IPS-NIHi7 (cell line): ENCODE measurements around the gene ELOVL5.
"Not testable (repeated sequence)": the region's sequence is repeated elsewhere in the genome, so short reads cannot be mapped to it uniquely, and the experiment has no call there.

ENCODE experiments used
- DNase-seq: peaks from one replicate; pipeline ENCODE4 v3.0.0; 2012; ENCODE audit warnings: mixed read lengths; ENCODE audit errors: extremely low spot score

The ELOVL5 gene

DNA sequence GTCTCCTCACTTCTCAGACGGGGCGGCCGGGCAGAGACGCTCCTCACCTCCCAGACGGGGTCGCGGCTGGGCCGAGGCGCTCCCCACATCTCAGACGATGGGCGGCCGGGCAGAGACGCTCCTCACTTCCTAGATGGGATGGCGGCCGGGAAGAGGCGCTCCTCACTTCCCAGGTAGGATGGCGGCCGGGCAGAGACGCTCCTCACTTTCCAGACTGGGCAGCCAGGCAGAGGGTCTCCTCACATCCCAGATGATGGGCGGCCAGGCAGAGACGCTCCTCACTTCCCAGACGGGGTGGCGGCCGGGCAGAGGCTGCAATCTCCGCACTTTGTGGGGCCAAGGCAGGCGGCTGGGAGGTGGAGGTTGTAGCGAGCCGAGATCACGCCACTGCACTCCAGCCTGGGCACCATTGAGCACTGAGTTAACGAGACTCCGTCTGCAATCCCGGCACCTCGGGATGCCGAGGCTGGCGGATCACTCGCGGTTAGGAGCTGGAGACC lies 43.2 kb downstream of the ELOVL5 start:
- not testable (repeated sequence) for DNase-seq

DNA sequence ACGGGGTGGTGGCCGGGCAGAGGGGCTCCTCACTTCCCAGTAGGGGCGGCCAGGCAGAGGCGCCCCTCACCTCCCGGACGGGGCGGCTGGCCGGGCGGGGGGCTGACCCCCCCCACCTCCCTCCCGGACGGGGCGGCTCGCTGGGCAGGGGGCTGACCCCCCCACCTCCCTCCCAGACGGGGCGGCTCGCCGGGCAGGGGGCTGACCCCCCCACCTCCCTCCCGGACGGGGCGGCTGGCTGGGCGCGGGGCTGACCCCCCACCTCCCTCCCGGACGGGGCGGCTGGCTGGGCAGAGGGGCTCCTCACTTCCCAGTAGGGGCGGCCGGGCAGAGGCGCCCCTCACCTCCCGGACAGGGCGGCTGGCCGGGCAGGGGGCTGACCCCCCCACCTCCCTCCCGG lies 43.8 kb downstream of the ELOVL5 start:
- DNase-seq: not testable (repeated sequence)

DNA sequence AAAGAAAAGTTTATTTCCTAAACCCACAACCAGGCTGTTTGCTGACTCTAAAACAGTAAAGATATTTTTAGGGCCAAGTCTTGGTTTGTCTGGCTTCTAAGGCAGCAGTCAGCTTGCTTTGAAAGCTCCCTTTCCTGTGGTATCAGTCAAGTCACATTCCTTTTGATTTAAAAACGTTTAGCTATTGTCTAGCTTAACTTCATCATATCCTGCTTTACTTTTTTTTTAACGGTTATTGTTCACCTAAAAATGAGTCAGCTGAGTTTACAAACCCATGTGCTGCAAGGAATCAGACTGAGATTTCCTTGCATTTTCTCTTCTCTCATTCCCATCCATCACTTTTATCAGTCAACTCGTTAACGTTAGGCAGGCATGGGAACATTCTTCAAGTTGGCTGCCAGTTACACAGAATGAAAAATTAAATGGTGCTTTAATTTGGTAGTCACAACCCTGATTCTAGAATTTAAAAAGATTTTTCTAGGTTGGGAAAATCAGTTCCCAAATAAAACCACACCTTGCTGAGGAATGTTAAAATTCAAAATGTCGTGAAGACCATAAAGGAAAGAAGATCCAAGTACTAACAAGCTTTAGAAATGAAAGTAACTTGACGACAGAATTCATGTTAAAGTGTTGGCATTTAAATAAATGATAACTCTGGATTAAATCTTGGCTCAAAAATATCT lies 45.9 kb downstream of the ELOVL5 start:
- DNase-seq: no peak

DNA sequence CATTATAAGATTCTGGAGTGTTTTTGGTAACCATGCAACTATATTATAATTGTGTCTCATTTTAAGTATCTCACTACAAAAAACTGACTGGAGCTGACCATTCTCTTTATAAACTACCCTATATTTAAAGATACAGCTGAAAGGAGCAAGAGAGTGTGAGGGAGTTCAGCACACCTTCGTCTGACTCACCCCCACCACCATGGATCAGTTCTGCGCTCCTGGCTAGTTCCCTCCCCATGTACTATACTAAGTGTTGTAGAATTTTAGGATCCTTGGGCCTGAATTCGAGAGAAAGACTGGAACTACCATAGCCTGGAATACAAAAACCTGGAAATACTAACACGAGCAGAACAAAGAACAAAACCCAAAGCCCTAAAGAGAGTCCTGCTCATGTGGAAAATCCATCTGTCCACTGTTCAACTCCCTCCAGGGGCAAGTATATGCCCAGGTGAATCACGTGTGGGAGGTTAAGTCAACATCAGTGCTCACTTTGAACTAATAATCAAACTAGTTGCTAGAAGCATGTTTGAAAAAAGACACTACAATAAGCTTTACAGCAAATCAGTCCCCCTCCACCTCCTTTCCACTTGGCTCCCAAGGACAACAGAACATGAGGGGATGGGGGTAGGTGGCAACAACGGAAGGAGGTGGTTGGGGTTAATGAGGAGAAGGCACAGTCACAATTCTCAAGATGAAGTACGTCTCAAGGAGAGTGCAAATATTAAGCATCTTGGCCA lies 46.8 kb downstream of the ELOVL5 start:
- DNase-seq: no peak

DNA sequence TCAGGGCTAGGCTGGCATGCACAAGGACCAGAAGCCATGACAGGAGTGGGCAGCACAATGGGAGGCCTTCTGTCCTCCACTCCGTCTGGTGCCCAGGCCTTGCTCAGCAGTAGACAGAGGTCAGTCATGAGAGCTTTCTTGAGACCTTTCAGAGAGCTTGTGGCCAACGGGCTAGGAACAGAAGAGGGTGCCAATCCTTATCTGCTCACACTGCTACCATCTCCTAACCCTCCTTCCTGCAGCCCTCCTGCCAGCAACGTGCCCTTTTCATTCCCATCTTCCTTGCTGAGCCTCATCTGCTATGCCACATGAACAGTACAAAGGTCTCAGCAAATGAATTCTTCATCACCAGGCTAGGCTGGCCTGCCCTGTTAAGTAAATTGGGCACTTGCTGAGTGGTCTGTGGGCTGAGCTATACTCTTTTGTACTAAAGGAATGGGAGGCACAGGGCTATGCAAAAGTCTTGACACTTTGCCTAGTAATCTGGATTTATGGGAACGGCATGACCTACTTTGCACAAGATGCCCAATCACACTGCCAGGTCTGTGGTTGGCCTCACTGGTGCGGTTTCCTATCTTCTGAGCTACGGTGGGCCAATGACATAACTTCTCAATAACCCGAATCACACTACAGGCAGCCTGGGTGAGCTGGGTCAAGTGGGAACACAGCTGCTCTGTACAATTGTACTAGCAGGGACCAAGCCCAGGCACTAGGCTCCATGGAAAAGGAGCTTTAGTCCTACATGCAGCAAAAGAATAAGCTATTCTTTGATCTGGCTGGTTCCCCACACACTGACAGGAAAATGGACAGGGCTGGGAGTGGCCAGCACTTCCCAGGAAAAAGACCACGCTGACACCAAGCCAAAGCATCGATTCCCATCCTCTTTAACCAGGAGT lies 47.8 kb downstream of the ELOVL5 start:
- DNase-seq: no peak

DNA sequence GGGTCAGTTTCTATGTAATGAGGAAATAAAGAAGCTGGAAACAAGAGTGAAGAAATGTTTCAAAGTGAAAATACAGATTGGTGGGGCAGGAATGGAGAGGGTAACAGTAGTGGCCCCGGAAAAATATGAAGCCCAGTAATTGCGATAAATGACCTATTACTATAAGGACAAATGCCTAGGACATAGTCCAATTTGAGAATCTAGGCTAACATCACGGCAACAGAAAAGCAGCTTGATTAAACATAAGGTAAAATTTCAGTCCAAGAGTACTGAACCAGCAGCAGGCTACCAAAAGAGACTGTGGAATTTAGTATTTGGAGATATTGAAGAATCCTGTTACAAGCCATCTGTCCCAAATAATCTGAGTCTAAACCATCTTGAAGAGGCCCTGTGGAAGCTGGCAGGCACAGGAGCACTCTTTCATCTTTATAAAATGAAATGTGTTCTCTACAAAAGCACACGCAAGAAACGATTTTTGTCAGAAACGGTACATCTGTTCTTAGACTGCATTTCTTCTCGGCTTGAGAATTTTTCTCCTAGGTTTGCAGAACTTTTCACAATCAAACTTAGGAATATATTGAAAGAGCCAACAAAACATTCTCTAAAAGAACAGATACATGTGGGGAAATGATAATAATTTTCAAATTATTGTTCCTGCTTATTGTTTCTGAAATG lies 49.3 kb downstream of the ELOVL5 start:
- DNase-seq: no peak

DNA sequence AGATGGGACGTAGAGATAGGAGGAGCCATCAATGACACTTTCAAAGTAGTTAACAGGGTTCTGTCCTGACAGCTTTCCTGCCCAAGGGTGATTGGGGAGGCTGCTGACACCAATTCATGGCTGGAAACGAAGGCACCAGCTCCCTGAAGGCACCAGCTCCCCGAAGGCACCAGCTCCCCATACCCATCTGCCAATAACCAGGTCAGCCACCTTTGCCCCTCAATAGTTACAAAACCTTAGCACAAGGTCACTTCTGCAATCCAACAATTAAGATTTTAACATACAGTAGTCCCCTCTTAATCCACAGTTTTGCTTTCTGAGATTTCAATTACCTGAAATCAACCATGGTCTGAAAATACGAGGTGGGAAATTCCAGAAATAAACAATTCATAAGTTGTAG lies 51.7 kb downstream of the ELOVL5 start:
- DNase-seq: no peak

DNA sequence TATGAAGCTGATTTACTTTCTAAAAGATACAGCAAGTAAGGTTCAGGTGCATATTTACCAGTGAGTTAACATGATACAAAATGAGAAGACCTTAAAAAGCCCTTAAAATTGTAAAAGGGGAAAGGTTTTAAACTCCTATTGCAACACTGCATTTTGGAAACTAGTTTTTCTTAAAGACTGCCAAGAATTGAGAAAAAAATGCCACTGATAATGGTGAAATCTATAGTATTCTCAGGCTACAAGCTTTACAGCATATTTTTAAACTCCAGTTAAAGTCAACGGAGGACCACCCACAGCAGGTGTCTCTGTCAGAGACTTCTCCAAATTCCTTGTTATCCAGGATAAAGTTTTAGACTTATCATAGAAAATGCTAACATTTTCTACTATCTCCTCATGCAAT lies 53.6 kb downstream of the ELOVL5 start:
- no peak for DNase-seq

DNA sequence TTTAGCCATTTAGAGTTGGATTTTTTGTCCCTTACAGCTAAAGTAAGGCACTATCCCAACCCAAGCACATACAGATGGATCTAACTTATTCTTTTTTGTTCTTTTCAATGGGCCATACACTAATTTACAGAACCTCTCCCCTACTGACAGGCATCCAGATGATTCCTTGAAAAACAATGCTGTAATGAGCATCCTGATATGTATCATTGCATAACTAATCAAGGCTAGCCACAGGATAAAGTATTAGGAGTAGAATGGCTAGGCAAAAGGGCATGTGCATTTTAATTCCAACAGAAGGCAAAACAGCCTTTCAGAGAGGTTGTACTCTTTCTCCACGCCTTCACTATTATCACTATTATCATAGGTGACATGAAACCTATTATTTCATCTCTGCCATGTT lies 54.1 kb downstream of the ELOVL5 start:
- DNase-seq: no peak

DNA sequence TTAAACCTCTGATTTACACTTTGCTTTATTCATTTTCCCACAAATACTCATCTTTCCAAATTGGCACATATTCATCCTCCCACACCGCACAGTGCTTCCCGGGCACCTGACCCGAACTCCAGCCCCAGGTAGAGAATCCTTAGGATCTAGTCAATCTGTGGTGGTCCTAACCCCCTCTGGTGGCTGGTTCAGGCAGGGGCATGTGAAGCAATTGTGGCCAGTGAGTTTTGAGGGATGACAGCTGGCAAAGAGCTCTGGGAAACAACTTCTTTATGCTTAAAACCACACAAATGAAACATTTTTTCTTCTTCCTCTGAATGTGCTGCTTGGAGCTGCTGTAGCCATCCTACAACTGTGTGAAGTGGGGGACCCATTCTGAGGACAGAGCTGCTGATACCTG lies 54.7 kb downstream of the ELOVL5 start:
- DNase-seq: peak; percentile 72

DNA sequence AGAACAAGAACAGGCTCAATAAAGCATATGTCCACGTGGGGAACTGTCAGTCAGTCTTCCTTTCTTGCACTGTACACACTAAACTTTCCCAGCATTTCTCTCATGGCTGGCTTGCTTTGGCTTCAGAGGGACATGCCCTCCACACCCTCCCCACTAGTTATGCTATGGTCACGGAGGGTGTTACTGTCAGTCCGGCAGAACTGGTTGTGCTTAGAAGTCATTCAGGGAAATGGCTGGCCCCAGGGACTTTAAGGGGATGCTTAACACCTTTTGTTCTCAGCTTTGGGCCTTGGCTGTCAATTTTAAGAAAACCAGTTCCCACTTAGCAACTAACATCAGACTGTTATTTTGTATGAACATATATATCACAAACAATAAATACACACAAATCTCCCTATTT lies 55.1 kb downstream of the ELOVL5 start:
- DNase-seq: no peak

DNA sequence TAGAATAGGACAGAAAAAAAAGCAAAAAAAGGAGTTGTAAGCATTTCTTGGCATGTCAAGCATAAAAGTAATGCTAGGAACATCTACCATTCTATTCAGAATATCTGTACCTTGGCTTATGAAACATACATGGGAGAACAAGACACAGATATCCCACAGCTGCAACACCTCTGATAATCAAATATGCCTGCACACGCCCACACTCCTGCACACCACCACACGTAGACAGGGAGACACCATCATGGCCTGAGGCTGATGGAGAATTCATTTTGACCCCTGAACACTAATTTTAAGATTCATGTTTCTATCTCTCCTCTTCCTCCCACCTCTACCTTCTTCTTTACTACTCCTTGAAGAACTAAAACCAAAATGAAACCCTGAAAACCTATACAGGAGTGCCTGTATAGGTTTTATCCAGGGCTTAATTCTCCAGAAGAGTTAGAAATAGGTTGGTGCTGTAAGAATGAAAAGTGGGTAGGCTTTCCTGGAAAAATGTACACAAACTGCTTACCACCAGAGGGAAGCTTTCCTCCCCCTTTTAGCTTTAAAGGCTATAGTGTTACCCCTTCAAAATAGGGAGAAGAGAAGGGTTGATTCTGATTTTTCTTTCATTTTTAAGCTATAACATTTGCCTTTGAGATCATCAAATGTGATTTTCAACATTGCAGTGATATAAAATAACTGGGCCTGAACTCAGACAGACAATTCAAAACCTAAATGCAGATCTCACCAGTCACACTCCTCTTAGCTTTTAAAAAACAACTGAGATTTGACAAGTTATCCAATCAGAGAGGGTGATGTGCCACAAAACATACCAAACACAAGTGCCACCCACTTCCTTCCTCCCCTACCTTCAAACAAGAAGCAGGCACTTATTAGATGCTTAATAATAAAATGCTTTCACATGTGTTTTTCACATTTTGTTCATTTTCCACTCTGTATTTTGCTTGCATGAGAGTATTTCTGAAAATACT lies 57.9 kb downstream of the ELOVL5 start:
- DNase-seq: no peak

DNA sequence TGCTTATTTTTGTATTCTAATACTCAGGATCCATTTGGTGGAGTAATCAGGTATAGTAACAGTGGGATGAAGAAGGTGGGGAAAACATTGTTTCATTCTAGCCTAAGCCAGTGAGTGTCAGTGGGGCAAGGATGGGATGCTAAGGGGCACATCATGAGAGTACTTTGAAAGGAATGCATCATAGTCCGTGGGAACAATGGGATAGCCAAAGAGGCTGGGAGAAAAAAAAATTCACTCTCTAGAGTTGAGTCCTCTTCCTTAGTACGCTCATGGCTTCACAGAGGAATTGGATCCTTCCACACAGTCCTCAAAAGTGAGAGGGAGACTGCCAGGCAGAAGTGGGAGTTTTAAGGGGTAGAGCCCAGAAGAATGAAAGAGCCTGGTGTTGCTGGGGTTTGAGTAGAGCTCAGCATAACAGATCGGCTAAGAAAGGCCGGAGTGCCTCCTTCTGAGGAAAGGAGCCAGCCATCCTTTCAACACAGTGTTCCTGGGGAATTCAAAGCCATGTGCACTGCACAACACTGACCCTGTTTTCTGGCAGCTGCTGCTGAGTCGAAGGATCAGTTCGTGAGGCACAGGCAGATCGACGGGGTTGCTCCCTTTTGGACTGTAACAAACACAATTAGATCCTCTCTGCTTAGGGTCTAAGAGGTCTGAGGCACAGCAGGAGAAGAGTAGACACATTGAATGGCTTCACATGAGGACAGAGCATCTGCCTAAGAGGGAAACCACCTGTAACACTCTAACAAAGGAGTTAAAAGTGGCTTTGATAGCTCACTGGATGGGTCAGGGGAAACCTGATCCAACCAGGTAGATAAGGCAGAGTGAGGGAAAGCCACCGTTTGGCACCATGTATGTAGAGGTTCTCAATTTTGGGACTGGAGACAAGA lies 61.2 kb downstream of the ELOVL5 start:
- DNase-seq: no peak

DNA sequence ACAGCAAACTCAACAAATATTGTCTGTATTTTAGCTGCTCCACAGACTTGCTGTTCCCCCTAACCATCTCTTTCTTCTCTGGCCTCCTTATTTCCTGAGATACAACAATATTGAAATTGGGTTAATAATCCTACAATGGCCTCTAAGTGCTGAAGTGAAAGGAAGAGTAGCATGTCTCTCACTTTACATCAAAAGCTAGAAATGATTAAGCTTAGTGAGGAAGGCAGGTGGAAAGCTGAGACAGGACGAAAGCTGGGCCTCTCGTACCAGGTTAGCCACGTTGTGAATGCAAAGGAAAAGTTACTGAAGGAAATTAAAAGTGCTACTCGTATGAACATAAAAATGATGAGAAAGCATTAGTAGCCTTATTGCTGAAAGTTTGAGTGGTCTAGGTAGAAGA lies 63.8 kb downstream of the ELOVL5 start:
- DNase-seq: no peak

DNA sequence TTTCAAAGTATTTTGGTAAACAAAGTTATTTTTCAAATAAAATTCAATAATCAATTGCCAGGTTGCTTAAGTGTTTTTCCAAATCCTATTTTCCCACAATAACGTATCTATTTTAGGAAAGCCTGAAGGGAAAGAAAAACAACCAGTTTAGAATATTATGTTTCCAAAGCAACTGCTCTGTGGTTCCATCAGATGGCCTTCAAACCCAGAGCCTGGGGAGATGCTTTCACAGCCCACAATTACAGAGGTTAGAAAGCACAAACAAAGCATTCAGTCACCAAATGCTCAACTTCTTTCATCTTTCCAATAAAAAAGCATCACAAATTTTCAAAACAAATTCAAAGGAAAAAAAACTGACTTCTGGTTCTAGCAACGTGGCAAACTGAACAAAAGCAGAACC lies 66.0 kb downstream of the ELOVL5 start:
- no peak for DNase-seq

DNA sequence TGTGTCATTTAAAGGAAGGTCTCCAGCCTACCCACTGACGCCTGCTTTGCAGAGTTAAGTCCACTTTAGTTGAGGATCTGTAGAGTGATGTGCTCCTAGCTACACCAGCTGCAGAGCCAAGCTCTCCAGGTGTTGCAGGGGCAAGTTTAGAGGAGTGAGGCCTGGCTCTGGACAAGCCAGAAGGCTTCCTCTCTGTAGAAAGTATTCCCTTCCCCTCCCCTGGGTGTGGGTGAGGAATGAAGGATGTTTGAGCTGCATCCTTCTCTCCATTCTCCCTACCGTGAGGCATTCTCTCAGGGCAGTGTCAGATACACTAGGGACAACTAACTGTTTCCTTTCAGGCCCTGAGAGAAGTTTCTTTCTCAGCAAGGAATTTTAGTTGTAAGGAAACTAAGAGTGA lies 66.5 kb downstream of the ELOVL5 start:
- no peak for DNase-seq

DNA sequence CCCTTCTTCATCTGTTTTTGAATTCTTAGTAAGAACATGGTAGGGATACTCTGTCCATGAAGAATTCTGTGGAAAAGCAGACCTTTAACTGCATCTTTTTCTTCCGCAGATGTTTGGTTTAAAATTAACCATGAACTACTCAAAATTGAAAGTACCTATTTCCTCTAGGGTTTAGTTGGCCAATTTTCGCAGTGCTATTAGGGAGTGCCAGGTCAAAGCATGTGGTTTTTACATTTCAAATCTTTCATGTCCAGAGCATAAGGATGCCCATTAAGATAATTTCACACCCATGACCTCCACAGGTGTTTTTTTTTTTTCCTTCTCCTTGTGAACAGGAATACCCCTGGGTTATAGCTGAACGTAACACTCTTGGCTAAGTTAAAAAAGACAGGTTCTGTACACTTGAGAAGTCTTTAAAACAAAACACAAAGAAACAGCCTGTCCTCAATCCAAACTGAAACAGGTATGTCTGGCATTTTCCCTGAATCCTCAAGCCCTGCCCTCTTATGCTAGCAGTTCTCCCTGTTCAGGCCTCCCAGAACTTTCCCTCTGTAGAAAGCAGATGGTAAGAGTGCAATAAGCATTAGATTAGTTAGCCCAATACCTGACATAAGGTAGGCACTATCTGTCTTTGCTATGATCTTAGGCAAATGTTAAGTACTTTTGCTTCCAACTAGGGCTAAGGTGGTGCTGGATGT lies 67.1 kb downstream of the ELOVL5 start:
- no peak for DNase-seq

DNA sequence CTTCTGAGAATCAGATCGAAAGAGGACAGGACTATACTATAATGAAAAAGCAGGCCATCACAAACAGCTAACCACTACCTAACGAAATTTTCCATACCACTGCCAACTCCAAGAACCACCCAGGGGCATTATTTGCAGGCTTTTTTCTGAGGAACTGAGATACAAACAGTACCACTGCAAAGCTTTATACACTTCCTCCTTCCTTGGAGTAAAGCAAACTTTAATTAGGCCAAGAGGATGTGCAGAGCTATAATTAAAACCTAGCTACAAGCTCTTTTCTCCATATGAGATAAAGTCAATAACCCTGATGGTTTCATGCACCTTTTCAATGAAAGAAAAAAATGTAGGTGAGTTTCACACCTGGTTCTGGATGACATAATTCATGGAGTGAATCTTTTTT lies 68.5 kb downstream of the ELOVL5 start:
- DNase-seq: no peak

DNA sequence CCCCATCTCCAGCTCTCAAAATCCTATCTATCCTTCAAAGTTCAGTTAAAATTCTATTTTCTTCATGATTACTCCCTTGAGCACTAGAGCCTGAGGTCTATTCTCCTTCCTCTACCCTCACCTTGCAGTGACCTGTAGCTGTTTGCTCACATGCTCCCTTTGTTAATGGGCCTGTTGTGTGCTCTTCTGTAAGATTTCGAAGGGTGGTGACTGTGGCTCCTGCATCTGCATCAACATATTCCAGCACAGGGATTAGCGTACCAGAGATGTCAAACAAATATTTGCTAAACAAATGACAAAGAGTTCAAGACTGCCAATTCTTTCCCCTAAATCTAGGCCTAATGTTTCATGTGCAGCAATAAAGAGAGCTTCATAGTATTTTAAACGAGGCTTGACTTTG lies 69.5 kb downstream of the ELOVL5 start:
- no peak for DNase-seq
